ENCODE data around the gene MT1HL1. TPM values are rescaled to one million over a fixed set of nuclear protein-coding genes. Genes with fewer than 3 reads are reported as not detected.
A peak's percentile ranks its signal among the peaks of the same experiment; 100 is the strongest.

The MT1HL1 gene
- polyA plus RNA-seq, 3 donors: not detected

GRCh38 chr1:237005674-237006073, 1.4 kb upstream of the MT1HL1 start:
- intact Hi-C loops (cut with micrococcal nuclease): no loop called here
- Histone ChIP-seq H3K4me2 (replicated peaks; ENCODE audit: extremely low read depth, low read length, poor library complexity, severe bottlenecking) (no peak overlapping the region), H2AFZ (ENCODE audit: insufficient read depth, low read depth, low read length, poor library complexity, severe bottlenecking) (no peak overlapping the region), H3K9ac (ENCODE audit: insufficient read depth, low read length, poor library complexity, severe bottlenecking) (no peak overlapping the region), H3K9me3 (replicated peaks in 1 of 2; ENCODE audit: control insufficient read depth in 1 of 2, insufficient read depth in 1 of 2, low read length in 2 of 2) (no peaks in the 10 kb centered on the region), H4K20me1 (ENCODE audit: insufficient read depth, low read length) (no peaks in the 10 kb centered on the region), H3K36me3 (replicated peaks in 1 of 2; ENCODE audit: control insufficient read depth in 1 of 2, insufficient read depth in 2 of 2, low read length in 2 of 2) (no peaks in the 10 kb centered on the region), H3K27me3 (ENCODE audit: control insufficient read depth in 2 of 2, insufficient read depth in 2 of 2, low read length in 2 of 2) (no peaks in the 10 kb centered on the region), H3K4me3 (replicated peaks in 1 of 3; ENCODE audit: low read depth in 2 of 3, low read length in 3 of 3) (no peak overlapping the region), H3K79me2 (ENCODE audit: insufficient read depth, low read length) (no peaks in the 10 kb centered on the region), H3K4me1 (ENCODE audit: control insufficient read depth in 1 of 2, insufficient read depth in 2 of 2, low read length in 2 of 2) (no peaks in the 10 kb centered on the region), H3K27ac (ENCODE audit: low read depth in 1 of 2, low read length in 2 of 2) (no peak overlapping the region)
- Mint-ChIP-seq H3K36me3 (no peaks in the 10 kb centered on the region), H3K4me1 (no peaks in the 10 kb centered on the region), H3K9me3 (peaks cover 0 to 6% (median 0%) of the 10 kb centered on the region in 7 donors), H3K27ac (no peak overlapping the region), H3K27me3 (ENCODE audit: low read depth in 3 of 3) (peaks cover 0 to 1% (median 0%) of the 10 kb centered on the region in 3 donors), H3K4me3 (no peak overlapping the region)
- TF ChIP-seq CTCF (IDR thresholded peaks at IDR 0.05): no peak
- no CpG with 5 or more reads among the region's 4 CpGs for WGBS (ENCODE audit: insufficient coverage)
- DNase-seq: no peak

DNA sequence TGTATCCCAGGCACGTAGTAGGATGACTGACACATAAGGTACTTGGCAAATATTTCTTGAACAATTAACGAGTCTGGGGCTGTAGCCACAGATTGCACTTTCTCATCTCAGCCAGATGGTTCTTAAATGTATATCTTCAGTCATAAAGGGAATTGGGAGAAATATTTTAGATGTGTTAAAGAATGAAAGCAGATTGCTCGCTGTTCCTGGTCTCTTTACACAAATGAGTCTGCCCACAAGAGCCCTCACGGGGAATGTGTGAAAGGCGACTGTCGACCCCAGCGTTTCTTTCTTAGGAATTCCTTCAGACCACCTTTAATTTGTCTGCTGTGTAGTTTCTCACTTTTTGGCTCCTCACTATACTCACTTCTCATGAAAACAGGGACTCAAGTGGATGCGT, 725 bp downstream of the MT1HL1 start:
- Mint-ChIP-seq H3K36me3 (no peaks in the 10 kb centered on the region), H3K27me3 (ENCODE audit: low read depth in 3 of 3) (peaks cover 0 to 1% (median 0%) of the 10 kb centered on the region in 3 donors), H3K9me3 (peaks cover 0 to 6% (median 1%) of the 10 kb centered on the region in 7 donors), H3K27ac (peak overlapping the region in 1 of 7 donors; percentile 8), H3K4me3 (no peak overlapping the region), H3K4me1 (no peaks in the 10 kb centered on the region)
- DNase-seq: no peak
- Histone ChIP-seq H4K20me1 (ENCODE audit: insufficient read depth, low read length) (no peaks in the 10 kb centered on the region), H3K9me3 (replicated peaks in 1 of 2; ENCODE audit: control insufficient read depth in 1 of 2, insufficient read depth in 1 of 2, low read length in 2 of 2) (no peaks in the 10 kb centered on the region), H2AFZ (ENCODE audit: insufficient read depth, low read depth, low read length, poor library complexity, severe bottlenecking) (no peak overlapping the region), H3K27ac (ENCODE audit: low read depth in 1 of 2, low read length in 2 of 2) (no peak overlapping the region), H3K79me2 (ENCODE audit: insufficient read depth, low read length) (no peaks in the 10 kb centered on the region), H3K4me2 (replicated peaks; ENCODE audit: extremely low read depth, low read length, poor library complexity, severe bottlenecking) (no peak overlapping the region), H3K27me3 (ENCODE audit: control insufficient read depth in 2 of 2, insufficient read depth in 2 of 2, low read length in 2 of 2) (no peaks in the 10 kb centered on the region), H3K36me3 (replicated peaks in 1 of 2; ENCODE audit: control insufficient read depth in 1 of 2, insufficient read depth in 2 of 2, low read length in 2 of 2) (no peaks in the 10 kb centered on the region), H3K4me1 (ENCODE audit: control insufficient read depth in 1 of 2, insufficient read depth in 2 of 2, low read length in 2 of 2) (no peaks in the 10 kb centered on the region), H3K4me3 (replicated peaks in 1 of 3; ENCODE audit: low read depth in 2 of 3, low read length in 3 of 3) (no peak overlapping the region), H3K9ac (ENCODE audit: insufficient read depth, low read length, poor library complexity, severe bottlenecking) (no peak overlapping the region)
- no peak for TF ChIP-seq CTCF (IDR thresholded peaks at IDR 0.05)
- intact Hi-C loops (cut with micrococcal nuclease): no loop called here
- WGBS (ENCODE audit: insufficient coverage): 77% methylated on average over 5 of the region's 8 CpGs

All from CD14-positive monocyte (primary cell).